NCI-H2171 treated with DMSO at 0.1 percent for 48 hours (cell line): ENCODE measurements around the gene ACER3.

Experiments
- DNase-seq: peaks from one replicate; lab custom pipeline; 2025; lab: John Stamatoyannopoulos, UW

ACER3 gene

GRCh38 chr11:77074205-77074604, 213.5 kb downstream of the ACER3 start:
- DNase-seq, result no peak

GRCh38 chr11:77074626-77075221, 214.0 kb downstream of the ACER3 start:
- no peak for DNase-seq

GRCh38 chr11:77075425-77075905, 214.7 kb downstream of the ACER3 start:
- no peak for DNase-seq
